Stimulated activated CD4-positive, alpha-beta T cell treated with anti-CD3 and anti-CD28 coated beads, TNF-alpha, amount 100 ng/mL, for 4 hours (primary cell): ENCODE measurements around the gene KLHL18.
"Not testable (repeated sequence)": the region's sequence is repeated elsewhere in the genome, so short reads cannot be mapped to it uniquely, and the experiment has no call there.

Experiments used
- DNase-seq, 3 experiments: peaks; one replicate each; pipeline ENCODE4 v3.0.0-alpha.2; 2020; ENCODE audit warnings: low read depth in 3 of 3

KLHL18 gene

DNA sequence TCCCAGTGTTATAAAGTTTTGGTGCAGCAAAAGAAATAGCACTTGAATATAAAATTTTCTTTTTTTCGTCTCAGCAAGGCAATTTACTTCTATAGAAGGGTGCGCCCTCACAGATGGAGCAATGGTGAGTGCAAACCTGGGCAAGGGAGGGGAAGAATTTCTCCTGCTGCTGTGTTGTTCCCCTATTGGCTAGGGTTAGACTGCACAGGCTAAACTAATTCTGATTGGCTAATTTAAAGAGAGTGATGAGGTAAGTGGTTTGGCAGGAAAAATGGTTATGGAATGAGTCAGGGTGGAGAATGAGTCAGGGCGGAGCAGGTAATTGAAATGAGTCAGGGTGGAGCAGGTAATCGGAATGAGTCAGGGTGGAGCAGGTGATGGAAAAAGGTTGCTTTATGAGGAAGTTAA lies 77.4 kb downstream of the KLHL18 start:
- not testable (repeated sequence) for DNase-seq

GRCh38 chr3:47362701-47363100 lies 80.0 kb downstream of the KLHL18 start:
- no peak for DNase-seq

DNA sequence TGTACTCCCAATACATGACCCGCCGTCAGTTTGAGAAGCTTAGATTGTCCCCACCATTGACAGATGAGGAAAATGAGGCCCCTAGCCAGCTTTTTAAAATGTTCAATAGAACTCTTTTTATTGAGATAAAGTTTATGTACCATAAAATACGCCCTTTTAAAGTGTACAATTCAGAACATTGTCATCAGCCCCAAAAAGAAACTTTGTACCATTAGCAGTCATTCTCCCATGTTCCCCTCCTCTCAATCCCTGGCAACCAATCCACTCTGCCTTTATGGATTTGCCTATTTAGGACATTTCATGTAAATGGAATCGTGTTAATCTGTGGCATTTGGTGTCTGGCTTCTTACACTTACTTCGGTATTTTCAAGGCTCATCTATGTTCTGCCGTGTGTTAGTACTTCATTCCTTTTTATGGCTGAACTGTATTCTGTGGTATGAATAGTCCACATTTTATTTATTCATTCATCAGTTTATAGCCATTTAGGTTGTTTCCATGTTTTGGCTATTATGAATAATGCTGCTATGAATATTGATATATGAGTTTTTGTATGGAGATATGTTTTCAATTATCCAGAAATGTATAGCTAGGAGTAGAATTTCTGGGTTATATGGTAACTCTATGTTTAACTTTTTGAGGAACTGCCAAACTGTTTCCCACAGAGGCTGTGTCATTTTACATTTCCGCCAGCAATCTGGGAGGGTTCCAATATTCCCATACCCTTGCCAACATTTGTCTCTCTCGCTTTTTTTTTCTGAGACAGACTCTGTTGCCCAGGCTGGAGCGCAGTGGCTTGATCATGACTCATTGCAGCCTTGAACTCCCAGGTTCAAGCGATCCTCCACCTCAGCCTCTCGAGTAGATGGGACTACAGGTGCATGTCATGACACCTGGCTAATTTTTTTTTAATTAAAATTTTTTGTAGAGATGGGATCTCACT lies 82.7 kb downstream of the KLHL18 start:
- DNase-seq, result no peak

GRCh38 chr3:47366833-47367232 lies 84.1 kb downstream of the KLHL18 start:
- no peak for DNase-seq

DNA sequence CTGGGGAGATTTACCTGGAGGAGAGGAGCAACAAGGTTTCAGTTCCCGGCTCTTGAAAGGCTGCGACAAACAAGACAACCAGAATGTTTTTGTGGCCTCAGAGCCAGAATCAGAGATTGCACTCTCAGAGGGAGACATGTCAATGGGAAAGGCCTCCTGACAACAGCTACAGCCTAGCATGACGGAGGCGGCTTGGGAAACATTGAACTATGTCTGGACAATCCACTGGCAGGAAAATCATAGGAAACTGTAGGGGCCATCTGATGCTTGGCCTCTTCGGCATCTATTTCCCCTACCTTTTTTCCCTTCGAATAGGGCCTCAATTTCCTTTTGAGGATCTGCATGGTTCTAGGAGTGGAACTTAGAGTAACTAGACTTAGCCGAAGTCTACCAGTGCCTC lies 84.9 kb downstream of the KLHL18 start:
- DNase-seq, result no peak

DNA sequence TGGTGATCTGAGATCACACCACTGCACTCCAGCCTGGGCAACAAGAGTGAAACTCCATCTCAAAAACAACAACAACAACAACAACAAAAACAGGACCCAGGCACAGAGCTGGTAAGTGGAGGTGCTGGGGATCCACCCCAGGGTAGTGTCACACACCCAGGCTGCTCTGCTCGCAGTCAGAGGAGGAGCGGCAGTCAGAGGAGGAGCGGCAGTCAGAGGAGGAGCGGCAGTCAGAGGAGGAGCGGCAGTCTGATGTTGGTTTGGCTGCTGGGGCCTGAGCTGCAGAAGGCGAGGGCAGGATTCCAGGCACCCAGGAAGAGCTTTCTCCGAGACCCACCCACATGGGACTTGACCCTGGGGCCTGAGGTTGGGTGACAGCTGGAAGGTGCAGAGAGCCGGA lies 87.3 kb downstream of the KLHL18 start:
- not testable (repeated sequence) for DNase-seq

GRCh38 chr3:47370887-47371697 lies 88.3 kb downstream of the KLHL18 start:
- no peak for DNase-seq

- DNase-seq, result no peak
Measured at GRCh38 chr3:47374587-47374986, 91.8 kb downstream of the KLHL18 start.

- no peak for DNase-seq
Measured at GRCh38 chr3:47376393-47376792, 93.6 kb downstream of the KLHL18 start.

DNA sequence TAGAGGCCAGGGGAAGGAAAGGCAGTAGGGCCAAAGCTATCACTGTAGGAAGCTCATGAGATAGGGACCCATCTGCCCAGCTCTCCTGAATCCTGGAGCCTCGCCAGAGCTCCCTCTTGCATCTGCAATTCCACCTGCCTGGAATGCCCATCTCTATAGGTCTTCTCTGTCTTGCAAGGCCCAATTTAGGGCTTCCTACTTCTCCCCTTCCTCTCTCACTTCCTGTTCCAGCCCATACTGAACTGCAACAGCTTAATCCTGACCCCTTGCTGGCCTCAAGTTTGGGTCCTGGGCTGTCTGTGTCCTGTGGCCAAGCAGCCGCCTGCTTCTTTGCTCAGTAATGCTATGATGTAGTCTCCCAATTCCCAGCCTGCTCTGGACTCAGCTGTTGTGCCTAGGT lies 94.4 kb downstream of the KLHL18 start:
- DNase-seq, result no peak

GRCh38 chr3:47378869-47379268 lies 96.1 kb downstream of the KLHL18 start:
- no peak for DNase-seq

DNA sequence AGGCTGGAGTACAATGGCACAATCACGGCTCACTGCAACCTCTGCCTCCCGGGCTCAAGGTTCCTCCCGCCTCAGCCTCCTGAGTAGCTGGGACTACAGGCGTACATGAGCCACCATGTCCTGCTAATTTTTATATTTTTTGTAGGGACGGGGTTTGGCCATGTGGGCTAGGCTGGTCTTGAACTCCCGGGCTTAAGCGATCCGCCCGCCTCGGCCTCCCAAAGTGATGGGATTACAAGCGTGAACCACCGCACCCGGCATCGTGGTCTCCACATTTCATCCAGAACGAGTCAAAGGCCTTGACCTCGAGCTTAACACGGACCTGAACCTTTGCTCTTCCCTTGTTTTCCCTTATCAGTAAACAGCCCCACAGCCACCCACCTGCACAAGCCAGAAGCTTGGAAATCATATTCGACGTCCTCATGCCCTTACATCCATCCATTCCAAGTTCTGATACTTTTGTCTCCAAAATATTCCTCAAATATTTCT lies 96.7 kb downstream of the KLHL18 start:
- DNase-seq, result no peak

DNA sequence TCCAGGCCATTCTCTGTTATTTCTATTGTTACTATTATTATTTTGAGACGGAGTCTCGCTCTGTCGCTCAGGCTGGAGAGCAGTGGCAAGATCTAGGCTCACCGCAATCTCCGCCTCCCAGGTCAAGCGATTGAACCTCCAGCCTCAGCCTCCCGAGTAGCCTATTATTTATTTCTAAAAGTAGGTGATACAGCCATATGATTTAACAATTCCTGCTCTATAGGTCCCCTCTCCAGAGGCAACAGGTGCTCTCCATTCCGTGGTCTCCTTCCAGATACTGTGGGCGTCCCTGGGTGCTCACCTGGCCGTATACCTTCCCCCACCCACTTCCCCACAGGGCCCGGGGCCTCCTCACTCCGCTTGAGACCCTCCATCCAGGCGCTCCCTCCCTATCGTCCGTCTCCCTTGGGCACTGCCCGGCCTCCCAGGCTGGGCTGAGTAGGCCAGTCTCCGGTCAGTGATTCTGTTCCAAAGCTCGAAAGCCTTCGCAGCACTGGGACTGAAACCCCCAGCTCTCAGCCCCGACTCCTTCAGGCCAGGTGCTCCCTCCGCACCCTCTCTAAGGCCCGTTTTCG lies 97.4 kb downstream of the KLHL18 start:
- DNase-seq, result no peak

GRCh38 chr3:47380601-47381316 lies 98.0 kb downstream of the KLHL18 start, which contains the start of gene PTPN23:
Gene PTPN23 (plus strand): TSS chr3:47381021. CDS start chr3:47381097, 76 bp downstream.
- DNase-seq, result peak; percentile 96 to 97 (median 97)

- peak; percentile 36 to 58 (median 43) for DNase-seq
Measured at GRCh38 chr3:47381317-47382157, 98.8 kb downstream of the KLHL18 start.

DNA sequence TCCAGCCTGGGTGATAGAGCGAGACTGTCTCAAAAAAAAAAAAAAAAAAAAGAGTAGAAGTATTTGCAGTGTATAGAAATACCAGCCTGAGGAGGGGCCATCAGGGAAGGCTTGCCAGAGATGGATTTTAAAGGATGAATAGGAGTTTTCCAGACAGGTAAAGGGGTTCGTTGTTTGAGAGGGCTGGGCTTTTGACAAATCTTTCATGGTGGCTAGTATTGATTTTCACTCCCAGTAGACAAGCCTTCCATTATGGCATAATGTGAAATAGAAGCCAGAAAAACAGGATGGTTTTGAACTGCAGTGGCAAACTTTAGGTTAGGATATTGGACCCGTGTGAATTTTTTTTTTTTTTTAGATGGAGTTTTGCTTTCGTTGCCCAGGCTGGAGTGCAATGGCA lies 101.7 kb downstream of the KLHL18 start:
- no peak for DNase-seq

GRCh38 chr3:47385007-47385406 lies 102.3 kb downstream of the KLHL18 start:
- no peak for DNase-seq

DNA sequence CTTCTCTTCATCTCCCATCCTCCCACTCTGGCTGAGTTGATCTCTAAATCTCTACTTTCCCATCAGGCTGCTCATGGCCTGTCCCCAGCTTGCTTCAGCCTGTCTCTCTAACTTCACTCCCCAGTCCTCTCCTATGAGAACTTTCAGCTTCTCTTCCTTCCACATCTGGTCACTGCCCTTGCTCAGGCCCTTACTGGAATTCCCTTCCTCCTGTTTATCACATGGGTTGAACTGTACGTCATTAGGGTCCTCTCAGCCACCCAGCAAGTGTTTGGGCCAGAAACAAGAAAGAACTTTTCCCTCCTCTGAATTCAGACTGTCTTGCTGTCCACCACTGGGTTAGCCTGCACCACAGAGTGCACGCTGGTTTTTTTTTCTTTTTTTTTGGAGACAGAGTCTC lies 103.1 kb downstream of the KLHL18 start:
- no peak for DNase-seq

GRCh38 chr3:47392933-47393332 lies 110.2 kb downstream of the KLHL18 start:
- DNase-seq, result no peak

DNA sequence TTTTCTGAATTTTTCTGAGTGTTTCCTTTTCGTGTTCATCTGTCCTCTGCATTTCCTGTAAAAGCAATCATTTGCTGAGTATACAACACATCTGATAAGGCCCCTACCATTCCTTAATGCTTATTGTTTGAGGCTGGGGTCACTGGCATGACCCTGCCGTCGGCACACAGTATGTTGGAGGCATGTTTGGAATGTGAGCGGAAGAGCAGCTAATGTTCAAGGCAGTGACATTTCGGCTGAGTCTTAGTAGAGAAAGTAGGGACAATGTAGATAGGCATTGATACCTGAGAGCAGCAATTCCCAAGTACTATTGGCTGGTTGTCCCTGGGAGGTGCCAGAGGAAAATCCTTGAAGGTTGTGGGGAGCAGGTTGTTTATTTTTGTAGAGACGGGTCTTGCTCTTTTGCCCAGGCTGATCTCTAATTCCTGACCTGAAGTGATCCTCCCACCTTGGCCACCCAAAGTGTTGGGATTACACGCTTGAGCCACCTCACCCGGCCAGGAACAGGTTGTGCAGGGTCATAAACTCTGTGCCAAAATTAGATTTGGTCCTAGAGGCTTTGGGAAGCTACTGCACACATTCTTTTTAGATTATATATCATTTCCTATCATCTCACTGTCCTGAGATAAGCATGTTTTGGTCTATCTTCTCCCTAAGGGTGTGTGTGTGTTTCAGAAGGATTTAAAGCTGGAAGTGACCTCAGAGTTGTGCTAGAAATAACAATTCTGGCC lies 111.6 kb downstream of the KLHL18 start:
- no peak for DNase-seq
